ENCODE data around the gene PNPT1. TPM values are rescaled to one million over a fixed set of nuclear protein-coding genes. Genes with fewer than 3 reads are reported as not detected.
"Not testable (repeated sequence)": the region's sequence is repeated elsewhere in the genome, so short reads cannot be mapped to it uniquely, and the experiment has no call there.

The PNPT1 gene
- total RNA-seq, 2 donors from 2014 or later, result 11.5 to 34.0 TPM

DNA sequence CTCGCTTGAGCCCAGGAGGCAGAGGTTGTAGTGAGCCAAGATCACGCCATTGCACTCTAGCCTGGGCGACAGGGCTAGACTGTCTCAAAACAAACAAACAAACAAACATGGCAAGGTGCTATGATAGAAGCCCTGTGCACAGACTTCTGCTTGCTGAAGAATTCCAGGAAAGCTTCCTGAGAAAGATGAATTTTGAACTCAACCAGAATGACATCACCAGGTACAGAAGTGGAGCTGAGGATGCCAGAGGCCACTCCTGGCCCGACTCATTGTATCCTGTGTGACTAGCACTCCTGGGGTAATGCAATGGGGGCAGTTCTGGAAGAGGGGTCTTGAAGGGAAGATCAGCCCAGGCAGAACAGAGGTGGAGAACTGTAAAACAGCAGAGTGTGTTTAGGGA, 22.0 kb upstream of the PNPT1 start:
- H3K36me3 ChIP-seq, result no peaks in the 10 kb centered on the region
- H3K4me3 ChIP-seq, result no peak overlapping the region
- no peak overlapping the region for H3K27ac ChIP-seq
- DNase-seq, result no peak
- H3K9me3 ChIP-seq, result no peaks in the 10 kb centered on the region
- H3K4me1 ChIP-seq, result no peaks in the 10 kb centered on the region
- H3K9ac ChIP-seq (ENCODE audit: low read depth in 2 of 2, low read length in 2 of 2), result no peak overlapping the region
- no peaks in the 10 kb centered on the region for H3K27me3 ChIP-seq
- TF ChIP-seq, protein P1, sequence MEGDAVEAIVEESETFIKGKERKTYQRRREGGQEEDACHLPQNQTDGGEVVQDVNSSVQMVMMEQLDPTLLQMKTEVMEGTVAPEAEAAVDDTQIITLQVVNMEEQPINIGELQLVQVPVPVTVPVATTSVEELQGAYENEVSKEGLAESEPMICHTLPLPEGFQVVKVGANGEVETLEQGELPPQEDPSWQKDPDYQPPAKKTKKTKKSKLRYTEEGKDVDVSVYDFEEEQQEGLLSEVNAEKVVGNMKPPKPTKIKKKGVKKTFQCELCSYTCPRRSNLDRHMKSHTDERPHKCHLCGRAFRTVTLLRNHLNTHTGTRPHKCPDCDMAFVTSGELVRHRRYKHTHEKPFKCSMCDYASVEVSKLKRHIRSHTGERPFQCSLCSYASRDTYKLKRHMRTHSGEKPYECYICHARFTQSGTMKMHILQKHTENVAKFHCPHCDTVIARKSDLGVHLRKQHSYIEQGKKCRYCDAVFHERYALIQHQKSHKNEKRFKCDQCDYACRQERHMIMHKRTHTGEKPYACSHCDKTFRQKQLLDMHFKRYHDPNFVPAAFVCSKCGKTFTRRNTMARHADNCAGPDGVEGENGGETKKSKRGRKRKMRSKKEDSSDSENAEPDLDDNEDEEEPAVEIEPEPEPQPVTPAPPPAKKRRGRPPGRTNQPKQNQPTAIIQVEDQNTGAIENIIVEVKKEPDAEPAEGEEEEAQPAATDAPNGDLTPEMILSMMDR (IDR thresholded peaks at IDR 0.05), result no peak
- intact Hi-C loops (cut with DNase I), result loop anchor here (5.0 kb wide), 3 partner anchors 247 to 417 kb away; no protein-coding TSS in a partner anchor

- H3K4me3 ChIP-seq; H3K9me3 ChIP-seq; H3K27me3 ChIP-seq; H3K36me3 ChIP-seq; H3K27ac ChIP-seq; H3K9ac ChIP-seq (ENCODE audit: low read depth in 2 of 2, low read length in 2 of 2); DNase-seq; H3K4me1 ChIP-seq: not testable (repeated sequence)
- intact Hi-C loops (cut with DNase I), result loop anchor here (5.0 kb wide), 3 partner anchors 247 to 417 kb away; no protein-coding TSS in a partner anchor
Observed at GRCh38 chr2:55715178-55715577, 21.5 kb upstream of the PNPT1 start.

DNA sequence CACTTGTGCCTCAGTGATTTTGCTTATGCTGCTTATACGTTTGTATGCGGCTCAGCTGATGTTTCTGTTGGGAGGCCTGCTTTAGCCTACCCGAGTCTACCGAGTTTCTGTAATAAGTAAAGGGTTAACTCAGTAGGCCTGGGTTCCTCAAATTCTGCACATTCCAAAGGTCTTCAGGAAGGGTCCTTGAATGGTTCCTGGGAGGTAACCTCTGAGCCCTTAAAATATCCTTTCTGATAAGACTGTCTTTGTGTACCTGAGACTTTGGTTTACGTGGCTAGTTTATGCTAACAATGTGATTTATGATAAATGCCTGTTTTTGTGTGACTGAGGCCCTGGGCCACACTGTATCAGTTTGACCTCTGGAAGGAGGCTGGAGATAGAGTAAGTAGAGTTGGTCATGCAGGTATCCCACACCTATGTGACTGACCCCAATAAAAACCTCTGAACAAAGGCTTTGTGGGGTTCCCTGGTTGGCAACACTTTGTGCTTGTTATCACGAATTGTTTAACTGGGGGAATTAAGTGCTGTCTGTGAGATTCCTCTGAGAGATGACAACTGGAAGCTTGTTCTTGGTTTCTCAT, 18.9 kb upstream of the PNPT1 start:
- DNase-seq, result no peak
- TF ChIP-seq, protein P1 (IDR thresholded peaks at IDR 0.05), result no peak
- Histone ChIP-seq H3K4me3 (no peak overlapping the region), H3K9me3 (no peaks in the 10 kb centered on the region), H3K4me1 (no peaks in the 10 kb centered on the region), H3K36me3 (no peaks in the 10 kb centered on the region), H3K27ac (no peak overlapping the region), H3K27me3 (no peaks in the 10 kb centered on the region), H3K9ac (ENCODE audit: low read depth in 2 of 2, low read length in 2 of 2) (no peak overlapping the region)
- intact Hi-C loops (cut with DNase I), result no loop called here

- Histone ChIP-seq H3K4me3 (no peak overlapping the region), H3K27me3 (no peaks in the 10 kb centered on the region), H3K9me3 (no peaks in the 10 kb centered on the region), H3K36me3 (no peaks in the 10 kb centered on the region), H3K4me1 (no peaks in the 10 kb centered on the region), H3K27ac (no peak overlapping the region), H3K9ac (ENCODE audit: low read depth in 2 of 2, low read length in 2 of 2) (no peak overlapping the region)
- TF ChIP-seq, protein P1 (IDR thresholded peaks at IDR 0.05), result no peak
- no peak for DNase-seq
- intact Hi-C loops (cut with DNase I), result no loop called here
Observed at GRCh38 chr2:55710025-55710424, 16.4 kb upstream of the PNPT1 start.

GRCh38 chr2:55707751-55708150, 14.1 kb upstream of the PNPT1 start:
- H3K27ac ChIP-seq, result no peak overlapping the region
- no peak overlapping the region for H3K4me3 ChIP-seq
- H3K27me3 ChIP-seq, result no peaks in the 10 kb centered on the region
- H3K9ac ChIP-seq (ENCODE audit: low read depth in 2 of 2, low read length in 2 of 2), result no peak overlapping the region
- no peaks in the 10 kb centered on the region for H3K9me3 ChIP-seq
- TF ChIP-seq, protein P1 (IDR thresholded peaks at IDR 0.05), result no peak
- DNase-seq, result no peak
- H3K36me3 ChIP-seq, result no peaks in the 10 kb centered on the region
- no peaks in the 10 kb centered on the region for H3K4me1 ChIP-seq
- intact Hi-C loops (cut with DNase I), result no loop called here

GRCh38 chr2:55706258-55706657, 12.6 kb upstream of the PNPT1 start:
- H3K9ac ChIP-seq (ENCODE audit: low read depth in 2 of 2, low read length in 2 of 2); DNase-seq; H3K4me1 ChIP-seq; H3K36me3 ChIP-seq; H3K4me3 ChIP-seq; intact Hi-C loops (cut with DNase I); H3K27me3 ChIP-seq; H3K27ac ChIP-seq; H3K9me3 ChIP-seq: not testable (repeated sequence)

Data from colonic mucosa (tissue), 4 donors.